Left renal cortex interstitium (tissue), 4 donors: Measurements from ENCODE around the gene TTBK1. TPM values are rescaled to one million over a fixed set of nuclear protein-coding genes. Genes with fewer than 3 reads are reported as not detected.

Experiments used
- DNase-seq, 4 donors: peaks; one replicate each; pipeline ENCODE4 v3.0.0-alpha.2; 2013; ENCODE audit warnings: low read depth in 4 of 4, low spot score in 2 of 4, missing footprints in 1 of 4
- polyA plus RNA-seq, 4 donors: library from polyadenylated mRNA; unstranded; fragments of 120-200 nt; gene quantifications; one replicate each; pipeline ENCODE4 v1.2.1, GENCODE V29; 2013; ENCODE audit not compliant: insufficient read length in 4 of 4

The TTBK1 gene
- polyA plus RNA-seq, 4 donors: 0.25 to 0.55 (median 0.40) TPM

DNA sequence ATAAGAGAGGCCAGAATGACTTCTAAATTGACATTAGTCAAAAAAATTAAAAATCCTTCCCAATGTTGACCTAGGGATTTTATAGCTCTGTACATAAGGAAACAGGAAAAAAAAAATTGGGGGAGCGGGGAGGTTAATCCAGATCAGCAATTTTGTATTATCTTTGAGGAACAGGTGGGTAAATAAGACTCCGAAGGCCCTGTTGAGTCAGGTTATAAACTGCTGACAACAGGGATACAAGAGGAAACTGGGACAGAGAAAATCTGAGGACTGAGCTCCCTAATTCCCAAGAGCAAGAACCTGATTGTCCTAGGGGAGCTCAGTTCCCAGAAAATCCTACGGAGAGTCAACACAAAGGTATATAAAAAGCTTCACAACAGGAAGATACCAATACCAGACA, 92.2 kb downstream of the TTBK1 start:
- DNase-seq: no peak

DNA sequence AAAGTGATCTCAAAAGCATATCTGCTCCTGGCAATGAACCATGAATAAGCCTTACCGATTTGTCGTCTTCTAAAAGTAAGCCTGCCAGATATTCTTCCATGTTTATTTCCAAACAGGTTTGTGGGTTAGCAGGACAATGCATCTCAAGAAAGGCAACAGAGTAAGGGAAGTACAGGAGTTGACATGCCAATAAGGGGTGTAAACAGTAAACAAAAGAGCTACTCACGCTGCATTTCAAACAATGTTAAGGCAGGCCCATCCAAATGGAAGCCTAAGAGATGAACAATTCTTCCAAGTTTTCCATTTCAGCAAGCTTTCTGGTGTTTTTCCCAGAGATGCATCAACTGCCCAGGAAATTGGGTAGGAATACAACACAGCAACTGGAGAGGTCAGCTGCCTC, 93.1 kb downstream of the TTBK1 start:
- no peak for DNase-seq

Other genes with a start within 250 kb of the TTBK1 start
- gene MEA1, start 229.5 kb upstream of the TTBK1 start, polyA plus RNA-seq: 100 to 1,000 TPM in 1 of 4 donors, 10 to 100 TPM in 3; 75.3 to 104 (median 87.6) TPM
- gene KLHDC3, start 229.2 kb upstream of the TTBK1 start, polyA plus RNA-seq: 100 to 1,000 TPM in 3 of 4 donors, 10 to 100 TPM in 1; 89.8 to 109 (median 102) TPM
- 10 to 100 TPM; 57.6 to 65.5 (median 58.1) TPM for gene RRP36, start 221.9 kb upstream of the TTBK1 start, polyA plus RNA-seq
- 10 to 100 TPM; 46.0 to 63.7 (median 52.2) TPM for gene CUL7, start 189.6 kb upstream of the TTBK1 start, polyA plus RNA-seq
- gene MRPL2, start 184.0 kb upstream of the TTBK1 start, polyA plus RNA-seq: 10 to 100 TPM; 57.5 to 75.2 (median 67.6) TPM
- gene KLC4, start 183.8 kb upstream of the TTBK1 start, polyA plus RNA-seq: 10 to 100 TPM; 50.0 to 80.0 (median 65.7) TPM
- 100 to 1,000 TPM; 230 to 296 (median 261) TPM for gene PTK7, start 167.2 kb upstream of the TTBK1 start, polyA plus RNA-seq
- 10 to 100 TPM; 26.7 to 36.1 (median 32.1) TPM for gene SRF, start 72.2 kb upstream of the TTBK1 start, polyA plus RNA-seq
- 10 to 100 TPM; 27.5 to 52.0 (median 39.8) TPM for gene CUL9, start 61.3 kb upstream of the TTBK1 start, polyA plus RNA-seq
- gene DNPH1, start 14.0 kb upstream of the TTBK1 start, polyA plus RNA-seq: 100 to 1,000 TPM in 1 of 4 donors, 10 to 100 TPM in 3; 54.6 to 111 (median 81.2) TPM
- 1 to 10 TPM in 2 of 4 donors, under 1 TPM in 2; 0.30 to 2.0 (median 0.99) TPM for gene SLC22A7, start 54.8 kb downstream of the TTBK1 start, polyA plus RNA-seq
- gene CRIP3, start 65.3 kb downstream of the TTBK1 start, polyA plus RNA-seq: 1 to 10 TPM; 2.2 to 9.7 (median 6.0) TPM
- gene ZNF318, start 126.2 kb downstream of the TTBK1 start, polyA plus RNA-seq: 10 to 100 TPM; 22.1 to 33.9 (median 28.9) TPM
- gene ABCC10, start 184.1 kb downstream of the TTBK1 start, polyA plus RNA-seq: 10 to 100 TPM; 17.4 to 34.1 (median 23.8) TPM
- gene DLK2, start 212.1 kb downstream of the TTBK1 start, polyA plus RNA-seq: 1 to 10 TPM in 3 of 4 donors, under 1 TPM in 1; 0.93 to 1.9 (median 1.3) TPM
- 10 to 100 TPM; 24.6 to 50.2 (median 36.8) TPM for gene TJAP1, start 234.1 kb downstream of the TTBK1 start, polyA plus RNA-seq